GM08714 (cell line): ENCODE results near the gene SPAG16.
"Not testable (repeated sequence)": the region's sequence is repeated elsewhere in the genome, so short reads cannot be mapped to it uniquely, and the experiment has no call there.

Source experiments
- H3K4me3 ChIP-seq: fragments of 200-500 bp; sonication (Bioruptor generic); 2 replicates; pipeline ENCODE4 v1.5.1; 2014; ENCODE audit warnings: mild to moderate bottlenecking, low read length, inconsistent platforms
- ZNF274 ChIP-seq: IDR thresholded peaks from 2 replicates; pipeline ENCODE4 v1.6.1; 2012; ENCODE audit warnings: mild to moderate bottlenecking, low read depth, low read length

SPAG16 gene

GRCh38 chr2:213703406-213704098 is 419.3 kb downstream of the SPAG16 start:
- H3K4me3 ChIP-seq, result no peak overlapping the region
- no peak for TF ChIP-seq ZNF274

GRCh38 chr2:213710164-213710563 is 425.9 kb downstream of the SPAG16 start:
- no peak for TF ChIP-seq ZNF274
- H3K4me3 ChIP-seq, result no peak overlapping the region

- H3K4me3 ChIP-seq, result not testable (repeated sequence)
Measured at GRCh38 chr2:213718411-213718810, 434.1 kb downstream of the SPAG16 start.

GRCh38 chr2:213722565-213722964 is 438.3 kb downstream of the SPAG16 start:
- TF ChIP-seq ZNF274, result no peak
- no peak overlapping the region for H3K4me3 ChIP-seq

GRCh38 chr2:213723041-213723560 is 438.8 kb downstream of the SPAG16 start:
- TF ChIP-seq ZNF274, result no peak
- H3K4me3 ChIP-seq, result no peak overlapping the region

GRCh38 chr2:213723707-213724106 is 439.4 kb downstream of the SPAG16 start:
- TF ChIP-seq ZNF274, result no peak
- no peak overlapping the region for H3K4me3 ChIP-seq

GRCh38 chr2:213726101-213726500 is 441.8 kb downstream of the SPAG16 start:
- no peak overlapping the region for H3K4me3 ChIP-seq
- no peak for TF ChIP-seq ZNF274

- no peak overlapping the region for H3K4me3 ChIP-seq
- TF ChIP-seq ZNF274, result no peak
Measured at GRCh38 chr2:213733893-213734292, 449.6 kb downstream of the SPAG16 start.

GRCh38 chr2:213740453-213740852 is 456.2 kb downstream of the SPAG16 start:
- TF ChIP-seq ZNF274, result no peak
- no peak overlapping the region for H3K4me3 ChIP-seq

GRCh38 chr2:213751446-213751845 is 467.2 kb downstream of the SPAG16 start:
- H3K4me3 ChIP-seq, result no peak overlapping the region
- TF ChIP-seq ZNF274, result no peak

- no peak overlapping the region for H3K4me3 ChIP-seq
- TF ChIP-seq ZNF274, result no peak
Measured at GRCh38 chr2:213752575-213752974, 468.3 kb downstream of the SPAG16 start.

GRCh38 chr2:213757525-213757924 is 473.3 kb downstream of the SPAG16 start:
- no peak overlapping the region for H3K4me3 ChIP-seq
- no peak for TF ChIP-seq ZNF274

GRCh38 chr2:213763354-213763753 is 479.1 kb downstream of the SPAG16 start:
- no peak overlapping the region for H3K4me3 ChIP-seq
- TF ChIP-seq ZNF274, result no peak

- TF ChIP-seq ZNF274, result no peak
- no peak overlapping the region for H3K4me3 ChIP-seq
Measured at GRCh38 chr2:213763963-213764362, 479.7 kb downstream of the SPAG16 start.

GRCh38 chr2:213764849-213765248 is 480.6 kb downstream of the SPAG16 start:
- no peak for TF ChIP-seq ZNF274
- H3K4me3 ChIP-seq, result no peak overlapping the region

- no peak for TF ChIP-seq ZNF274
- no peak overlapping the region for H3K4me3 ChIP-seq
Measured at GRCh38 chr2:213766062-213766461, 481.8 kb downstream of the SPAG16 start.

- TF ChIP-seq ZNF274, result no peak
- no peak overlapping the region; the same call in 1 of the 2 replicates for H3K4me3 ChIP-seq
Measured at GRCh38 chr2:213766465-213766901, 482.2 kb downstream of the SPAG16 start.
